Left forelimb (tissue), 1 donor: ENCODE results near the gene PDILT.

Experiments
- DNase-seq: peaks from one replicate; pipeline ENCODE4 v3.0.0-alpha.2; 2018; ENCODE audit warnings: low spot score

PDILT gene

GRCh38 chr16:20359997-20360396 lies 44.5 kb downstream of the PDILT start:
- no peak for DNase-seq

- no peak for DNase-seq
Measured at GRCh38 chr16:20355114-20355782, 49.3 kb downstream of the PDILT start.

GRCh38 chr16:20353379-20353778 lies 51.2 kb downstream of the PDILT start:
- DNase-seq: no peak

- no peak for DNase-seq
Measured at GRCh38 chr16:20352615-20353014, 51.9 kb downstream of the PDILT start, which contains the start of gene UMOD. UMOD (minus strand) TSS chr16:20352715; CDS start chr16:20350737, 1,978 bp downstream.

- DNase-seq: no peak
Measured at GRCh38 chr16:20349615-20350014, 54.9 kb downstream of the PDILT start.

GRCh38 chr16:20348365-20349185 lies 56.0 kb downstream of the PDILT start:
- no peak for DNase-seq

GRCh38 chr16:20347666-20348364 lies 56.7 kb downstream of the PDILT start:
- no peak for DNase-seq

GRCh38 chr16:20344611-20345010 lies 59.9 kb downstream of the PDILT start:
- DNase-seq: no peak

GRCh38 chr16:20339744-20340143 lies 64.8 kb downstream of the PDILT start:
- DNase-seq: no peak

GRCh38 chr16:20336955-20337354 lies 67.6 kb downstream of the PDILT start:
- no peak for DNase-seq

- no peak for DNase-seq
Measured at GRCh38 chr16:20334396-20334795, 70.1 kb downstream of the PDILT start.

- no peak for DNase-seq
Measured at GRCh38 chr16:20333120-20333519, 71.4 kb downstream of the PDILT start.

- no peak for DNase-seq
Measured at GRCh38 chr16:20332411-20332810, 72.1 kb downstream of the PDILT start.

- no peak for DNase-seq
Measured at GRCh38 chr16:20331635-20332034, 72.9 kb downstream of the PDILT start.

- DNase-seq: no peak
Measured at GRCh38 chr16:20329392-20330138, 75.0 kb downstream of the PDILT start.

GRCh38 chr16:20327444-20328041 lies 77.0 kb downstream of the PDILT start, which contains the start of gene GP2:
GP2 (minus strand) TSS chr16:20327513; CDS start chr16:20326431, 1,082 bp downstream.
- no peak for DNase-seq

GRCh38 chr16:20326321-20326720 lies 78.2 kb downstream of the PDILT start:
- no peak for DNase-seq

GRCh38 chr16:20325005-20325404 lies 79.5 kb downstream of the PDILT start:
- DNase-seq: no peak

GRCh38 chr16:20323591-20324117 lies 80.9 kb downstream of the PDILT start:
- DNase-seq: no peak

- no peak for DNase-seq
Measured at GRCh38 chr16:20322696-20323095, 81.8 kb downstream of the PDILT start.

GRCh38 chr16:20321671-20322070 lies 82.9 kb downstream of the PDILT start:
- DNase-seq: no peak
